Upper lobe of left lung (tissue), 4 donors: ENCODE measurements around the gene PRKCQ.

ENCODE experiments used
- EP300 ChIP-seq, 4 donors: sonication (generic); formaldehyde crosslinking; IDR thresholded peaks; one replicate each; pipeline ENCODE4 v1.5.1; 2017; ENCODE audit warnings: antibody characterized with exemption in 4 of 4, control low read depth in 2 of 4
- TF ChIP-seq, protein P1 (sequence below), 6 experiments: fragments of 450-650 bp in 4 of 6; fragments of 200-600 bp in 2 of 6; sonication (generic) in 2 of 6; IDR thresholded peaks; one replicate each; pipeline ENCODE4 v1.5.1; 2016 to 2019; ENCODE audit warnings: antibody characterized with exemption in 6 of 6

GRCh38 chr10:6579904-6580278 lies at the start of gene PRKCQ:
- TF ChIP-seq, protein P1, sequence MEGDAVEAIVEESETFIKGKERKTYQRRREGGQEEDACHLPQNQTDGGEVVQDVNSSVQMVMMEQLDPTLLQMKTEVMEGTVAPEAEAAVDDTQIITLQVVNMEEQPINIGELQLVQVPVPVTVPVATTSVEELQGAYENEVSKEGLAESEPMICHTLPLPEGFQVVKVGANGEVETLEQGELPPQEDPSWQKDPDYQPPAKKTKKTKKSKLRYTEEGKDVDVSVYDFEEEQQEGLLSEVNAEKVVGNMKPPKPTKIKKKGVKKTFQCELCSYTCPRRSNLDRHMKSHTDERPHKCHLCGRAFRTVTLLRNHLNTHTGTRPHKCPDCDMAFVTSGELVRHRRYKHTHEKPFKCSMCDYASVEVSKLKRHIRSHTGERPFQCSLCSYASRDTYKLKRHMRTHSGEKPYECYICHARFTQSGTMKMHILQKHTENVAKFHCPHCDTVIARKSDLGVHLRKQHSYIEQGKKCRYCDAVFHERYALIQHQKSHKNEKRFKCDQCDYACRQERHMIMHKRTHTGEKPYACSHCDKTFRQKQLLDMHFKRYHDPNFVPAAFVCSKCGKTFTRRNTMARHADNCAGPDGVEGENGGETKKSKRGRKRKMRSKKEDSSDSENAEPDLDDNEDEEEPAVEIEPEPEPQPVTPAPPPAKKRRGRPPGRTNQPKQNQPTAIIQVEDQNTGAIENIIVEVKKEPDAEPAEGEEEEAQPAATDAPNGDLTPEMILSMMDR (IDR thresholded peaks at IDR 0.05) = no peak
- no peak for TF ChIP-seq EP300 (IDR thresholded peaks at IDR 0.05)
